NCI-H345 treated with DMSO at 0.1 percent for 48 hours (cell line): ENCODE results near the gene ACTR3C.
"Not testable (repeated sequence)": the region's sequence is repeated elsewhere in the genome, so short reads cannot be mapped to it uniquely, and the experiment has no call there.

Source experiments
- DNase-seq: peaks from one replicate; lab custom pipeline; 2025; ENCODE audit not compliant: unreplicated experiment; lab: John Stamatoyannopoulos, UW

ACTR3C gene

DNA sequence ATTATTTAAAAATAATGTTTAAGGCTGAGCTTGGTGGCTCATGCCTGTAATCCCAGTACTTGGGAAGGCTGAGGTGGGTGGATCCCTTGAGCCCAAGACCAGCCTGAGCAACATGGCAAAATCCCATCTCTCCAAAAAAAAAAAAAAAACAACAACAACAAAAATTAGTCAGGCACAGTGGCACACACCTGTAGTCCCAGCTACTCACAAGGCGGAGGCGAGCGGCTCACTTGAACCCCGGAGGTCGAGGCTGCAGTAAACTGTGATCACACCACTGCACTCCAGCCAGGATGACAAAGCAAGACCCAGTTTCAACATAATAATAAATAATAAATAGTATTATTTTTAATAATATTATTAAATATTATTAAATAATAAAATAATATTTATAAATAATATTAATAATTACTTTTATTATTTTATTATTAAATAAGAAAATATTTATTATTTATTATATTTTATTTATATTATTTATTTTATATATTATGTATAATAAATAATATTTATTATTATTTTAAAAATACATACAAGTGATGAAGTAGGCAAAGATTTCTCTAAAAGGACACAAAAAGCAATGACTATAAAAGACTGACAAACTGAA is 8.6 kb downstream of the ACTR3C start:
- DNase-seq = no peak

DNA sequence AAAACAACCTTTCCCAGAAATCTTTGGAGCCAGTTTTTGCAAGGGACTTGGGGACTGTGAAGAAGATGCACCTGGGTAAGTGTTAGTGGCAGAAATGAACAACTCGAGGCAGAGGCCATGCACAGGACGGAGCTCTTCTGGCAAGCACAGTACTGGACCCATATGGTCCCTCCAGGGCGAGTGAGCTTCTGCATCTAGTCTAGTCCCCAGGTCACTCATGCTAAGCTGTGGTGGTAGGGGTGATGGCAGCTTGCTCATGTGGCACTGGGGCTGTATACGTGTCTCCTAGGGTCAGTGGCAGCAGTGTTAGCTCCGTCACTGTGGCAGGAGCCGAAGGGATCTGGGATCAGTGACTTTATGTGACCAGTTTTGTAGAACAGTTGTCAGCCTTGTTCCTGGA is 9.5 kb downstream of the ACTR3C start:
- DNase-seq = no peak

DNA sequence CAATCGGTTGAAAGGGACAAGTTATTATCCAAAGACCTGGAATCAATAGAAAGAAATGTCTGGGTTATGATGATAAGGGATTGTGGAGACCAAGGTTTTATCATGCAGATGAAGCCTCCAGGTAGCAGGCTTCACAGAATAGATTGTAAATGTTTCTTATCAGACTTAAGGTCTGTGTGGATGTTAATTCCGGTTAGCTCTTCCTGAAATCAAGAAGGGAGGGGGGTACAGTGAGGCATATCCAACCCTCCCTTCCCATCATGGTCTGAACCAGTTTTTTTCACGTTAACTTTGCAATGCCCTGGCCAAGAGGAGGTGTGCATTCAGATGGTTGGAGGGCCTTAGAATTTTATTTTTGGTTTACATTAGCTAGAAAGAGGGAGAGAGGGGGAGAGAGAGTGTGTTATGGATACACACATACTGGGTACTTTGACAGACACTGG is 10.0 kb downstream of the ACTR3C start:
- DNase-seq = no peak

GRCh38 chr7:150312649-150313366 is 10.5 kb downstream of the ACTR3C start:
- DNase-seq = not testable (repeated sequence)

DNA sequence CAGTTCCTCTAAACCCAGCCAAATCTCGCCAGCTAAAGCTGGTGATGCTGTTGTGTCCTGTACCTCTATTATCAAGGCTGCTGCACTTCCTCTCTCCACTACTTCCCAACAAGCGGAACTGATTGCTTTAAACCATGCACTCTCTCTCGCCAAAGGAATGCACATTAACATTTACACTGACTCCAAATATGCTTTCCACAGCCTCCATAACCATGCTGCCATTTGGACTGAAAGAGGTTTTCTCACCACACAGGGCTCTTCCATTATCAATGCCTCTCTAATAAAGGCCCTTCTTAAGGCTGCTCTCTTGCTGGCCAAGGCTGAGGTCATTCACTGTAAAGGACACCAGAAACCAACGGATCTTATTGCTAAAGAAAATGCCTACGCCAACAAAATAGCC is 11.6 kb downstream of the ACTR3C start:
- no peak for DNase-seq

- DNase-seq = no peak
These were observed 12.2 kb downstream of the ACTR3C start for GRCh38 chr7:150311146-150311545.

- no peak for DNase-seq
These were observed 14.8 kb downstream of the ACTR3C start for GRCh38 chr7:150308575-150308974.

GRCh38 chr7:150307904-150308303 is 15.4 kb downstream of the ACTR3C start:
- DNase-seq = no peak

- no peak for DNase-seq
These were observed 16.2 kb downstream of the ACTR3C start for GRCh38 chr7:150307129-150307528.

GRCh38 chr7:150306377-150306776 is 17.0 kb downstream of the ACTR3C start:
- not testable (repeated sequence) for DNase-seq

DNA sequence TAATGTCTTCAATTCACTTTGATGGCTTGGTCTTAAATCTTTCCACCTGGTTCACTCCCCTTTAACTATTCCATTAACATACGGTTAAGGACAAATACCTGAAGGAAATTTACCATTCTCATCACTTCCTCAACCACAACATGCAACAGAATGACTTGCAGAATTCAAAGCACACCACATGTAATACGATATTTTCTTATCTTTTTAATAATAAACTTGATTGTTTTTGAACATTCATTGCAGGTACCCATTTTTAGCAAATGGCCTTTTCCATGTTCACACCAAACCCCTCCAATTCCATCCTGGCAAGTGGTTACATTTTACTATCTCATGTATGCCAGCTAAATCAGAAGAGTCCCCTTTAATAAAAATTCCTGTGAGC is 17.5 kb downstream of the ACTR3C start:
- DNase-seq = not testable (repeated sequence)

GRCh38 chr7:150305259-150305902 is 18.0 kb downstream of the ACTR3C start:
- not testable (repeated sequence) for DNase-seq

DNA sequence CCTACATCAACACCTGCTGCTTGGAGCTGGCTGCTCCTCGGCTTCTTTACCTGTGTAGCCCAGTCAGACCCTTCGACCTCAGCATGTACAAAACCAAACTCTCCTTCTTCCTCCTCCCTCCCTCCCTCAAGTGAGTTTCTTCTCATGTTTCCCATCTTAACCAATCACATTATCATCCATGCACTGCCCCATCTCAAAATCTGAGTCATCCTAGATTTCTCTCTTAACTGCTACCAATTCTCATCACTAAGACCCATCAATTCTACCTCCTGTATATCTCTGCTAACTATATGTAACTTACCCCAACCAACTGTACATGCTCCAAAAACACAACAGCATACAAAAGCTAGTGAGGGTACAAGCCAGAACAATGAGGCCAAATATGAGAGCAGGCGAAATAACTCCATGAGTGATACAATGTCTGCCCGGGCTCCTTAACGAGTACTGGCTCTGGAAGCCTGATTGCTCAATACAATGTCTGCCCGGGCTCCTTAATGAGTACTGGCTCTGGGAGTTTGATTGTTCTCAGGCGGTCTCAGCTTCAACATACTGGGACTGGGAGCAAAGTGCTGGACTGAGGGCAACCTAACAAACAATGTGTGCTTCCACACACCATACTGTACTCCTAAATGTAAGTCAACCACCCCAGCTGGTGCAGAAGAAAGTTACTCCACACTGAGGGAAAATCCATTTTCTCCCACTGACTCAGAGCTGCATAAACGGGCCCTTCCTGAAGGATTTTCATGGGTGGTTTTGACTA is 18.7 kb downstream of the ACTR3C start:
- not testable (repeated sequence) for DNase-seq

DNA sequence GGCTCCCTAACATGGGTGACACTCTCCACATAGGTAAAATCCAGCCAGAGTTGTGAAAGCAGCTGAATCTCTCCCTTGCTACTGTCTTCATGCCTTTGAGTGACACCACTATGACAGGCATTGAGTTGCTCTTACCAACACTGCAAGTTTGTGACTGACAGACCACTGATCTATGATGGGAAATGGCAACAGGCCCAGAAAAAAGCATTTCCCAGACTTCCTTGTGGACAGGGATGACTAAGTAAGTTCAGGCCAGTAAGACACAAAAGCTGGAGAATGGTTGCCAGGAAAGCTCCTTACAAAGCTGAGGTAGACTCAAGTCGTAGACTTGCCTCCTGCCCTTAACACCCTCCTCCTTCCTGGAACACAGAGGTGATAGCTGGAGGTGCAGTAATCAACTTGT is 20.4 kb downstream of the ACTR3C start:
- DNase-seq = not testable (repeated sequence)

DNA sequence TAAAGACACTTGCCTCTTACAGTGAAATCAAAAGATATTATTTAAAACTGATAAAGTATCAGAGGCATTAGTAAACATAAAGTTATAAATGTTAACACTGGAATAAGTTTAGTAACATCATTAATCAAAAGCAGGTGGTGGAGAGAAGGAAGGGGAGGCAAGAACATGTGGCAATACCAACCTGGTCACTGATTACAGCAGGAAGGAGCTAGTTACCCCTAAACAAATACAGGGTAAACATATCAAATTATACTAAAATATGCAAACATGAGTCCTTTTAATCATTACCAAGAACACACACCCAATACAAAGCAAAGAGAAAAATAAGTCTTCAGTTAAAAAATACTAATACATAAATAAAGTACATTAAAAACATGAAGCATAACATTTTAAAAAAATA is 25.4 kb downstream of the ACTR3C start:
- not testable (repeated sequence) for DNase-seq

DNA sequence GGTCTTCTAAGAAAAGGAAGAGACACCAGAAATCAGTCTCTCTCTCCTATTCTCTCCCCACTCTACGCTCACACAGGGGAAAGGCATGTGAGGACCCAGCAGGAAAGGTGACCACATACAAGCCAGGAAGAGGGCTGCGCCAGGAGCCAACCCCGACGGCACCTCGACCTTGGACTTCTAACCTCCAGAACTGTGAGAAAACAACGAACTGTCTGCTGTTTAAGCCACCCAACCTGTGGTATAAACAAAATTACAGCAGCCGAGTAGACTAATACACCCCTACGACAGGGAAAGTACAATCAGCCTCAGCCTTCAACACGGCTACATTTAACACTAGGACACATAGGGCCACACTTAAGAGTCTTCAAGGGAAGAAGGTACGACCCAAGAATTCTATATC is 26.5 kb downstream of the ACTR3C start:
- not testable (repeated sequence) for DNase-seq

GRCh38 chr7:150295614-150296013 is 27.7 kb downstream of the ACTR3C start:
- DNase-seq = not testable (repeated sequence)

- DNase-seq = not testable (repeated sequence)
These were observed 28.3 kb downstream of the ACTR3C start for GRCh38 chr7:150295027-150295426.

- DNase-seq = not testable (repeated sequence)
These were observed 33.0 kb downstream of the ACTR3C start for GRCh38 chr7:150290317-150290716.

DNA sequence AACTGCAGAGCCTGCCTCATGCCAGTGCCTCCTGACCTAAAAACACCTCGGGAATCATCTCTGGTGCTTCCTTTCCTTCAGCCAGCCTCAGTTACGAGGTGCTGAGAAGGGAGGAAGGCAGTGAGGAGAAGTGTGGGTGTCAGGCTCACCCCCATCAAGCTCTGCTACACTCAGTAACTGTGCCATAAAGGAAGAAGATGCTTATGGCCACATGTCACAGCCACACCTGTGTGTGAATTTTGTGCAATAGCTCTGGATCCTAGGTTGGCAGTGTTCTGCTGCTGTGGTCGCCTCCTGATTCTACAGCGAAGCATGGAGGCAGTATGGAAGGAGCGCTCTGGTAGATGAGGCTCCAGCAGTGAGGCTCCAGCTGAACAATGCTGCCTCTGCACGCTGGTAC is 34.5 kb downstream of the ACTR3C start:
- not testable (repeated sequence) for DNase-seq

DNA sequence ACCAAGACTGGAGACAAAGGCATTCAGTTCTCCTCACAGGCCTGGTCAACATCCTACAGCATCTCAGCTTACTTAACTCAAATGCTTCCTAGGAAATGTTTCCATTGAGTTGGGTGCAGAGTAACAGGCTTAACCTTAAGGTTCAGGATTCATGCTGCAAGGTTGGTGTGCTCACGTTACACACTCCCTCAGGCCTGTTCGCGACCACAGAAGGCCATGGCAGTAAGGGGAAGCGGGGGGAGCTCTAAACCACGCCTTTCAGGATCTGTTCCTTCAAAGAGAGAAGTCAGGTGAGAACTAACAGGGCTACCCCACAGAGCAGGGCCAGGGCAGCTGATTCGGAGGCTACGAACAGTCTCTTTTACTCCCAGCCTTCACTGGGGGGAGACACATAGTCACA is 35.5 kb downstream of the ACTR3C start:
- DNase-seq = not testable (repeated sequence)
